Posterior vena cava (tissue), 2 donors: ENCODE data around the gene C1orf35. TPM values are rescaled to one million over a fixed set of nuclear protein-coding genes. Genes with fewer than 3 reads are reported as not detected.
A peak's percentile ranks its signal among the peaks of the same experiment; 100 is the strongest.

Experiments used
- DNase-seq: peaks from one replicate; pipeline ENCODE4 v3.0.0-alpha.2; 2020; ENCODE audit warnings: low spot score
- intact Hi-C, 2 donors: fragments of 100-400 bp; cut with DNase I; formaldehyde crosslinking; loops; one replicate each; pipeline versions ENCODE4 v1.14.1 to v1.14.2; 2022 to 2023
- long read RNA-seq, 2 donors: library from polyadenylated mRNA; unstranded; transcript quantifications; one replicate each; pipeline ENCODE4 v2.0.0, GENCODE V29; 2020 to 2021
- total RNA-seq, 2 donors: library from RNA; stranded (reverse); fragmentation: NEBNext Ultra II Directional; extraction: Animal tissue kit (Norgen Biotek cat#: 25700); gene quantifications; one replicate each; pipeline ENCODE4 v1.2.1, GENCODE V29; 2021
- donor health status: DM: yes; HTN: yes; CAD: no.
- donor health status: DM: yes; HTN: yes; CAD: no.

Gene C1orf35
- total RNA-seq: 1 to 10 TPM; 7.8 to 8.0 TPM
- long read RNA-seq, donor 1, partial matches to known transcripts: 2 of 9 reads
- long read RNA-seq, donor 1, other reads (novel, unspliced or antisense): 3 of 9 reads
- long read RNA-seq, donor 2, transcript C1orf35-201 (8 exons, 1,427 nt): major isoform, 6 of 22 reads
- long read RNA-seq, donor 2, partial matches to known transcripts: 12 of 22 reads
- long read RNA-seq, donor 2, other reads (novel, unspliced or antisense): 4 of 22 reads

GRCh38 chr1:228102791-228103620, at the start of gene C1orf35:
C1orf35 (minus strand) TSS chr1:228103325; CDS start chr1:228103227, 98 bp downstream.
- intact Hi-C loops: no loop called here

DNA sequence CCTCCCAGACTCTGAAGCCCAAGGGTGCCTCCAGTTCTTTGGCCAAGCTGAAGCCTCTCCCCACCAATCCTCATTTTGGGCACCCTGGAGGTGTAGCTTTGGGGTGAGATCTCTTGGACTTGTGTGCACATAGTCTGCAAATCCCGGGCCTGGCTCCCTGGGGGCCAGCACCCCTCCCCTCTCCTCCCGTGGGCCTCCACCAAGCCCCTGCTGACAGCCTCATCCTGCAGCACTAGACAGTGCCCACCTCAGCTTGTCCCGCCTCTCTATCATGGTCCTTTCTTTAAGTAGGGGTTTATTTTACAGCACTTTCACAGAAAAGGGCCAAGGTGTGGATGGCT, 49.8 kb upstream of the C1orf35 start:
- intact Hi-C loops: no loop called here
- DNase-seq: peak; percentile 42

More at GRCh38 chr1:228102791-228103620, at the start of gene C1orf35:
- DNase-seq: peak; percentile 98

DNA sequence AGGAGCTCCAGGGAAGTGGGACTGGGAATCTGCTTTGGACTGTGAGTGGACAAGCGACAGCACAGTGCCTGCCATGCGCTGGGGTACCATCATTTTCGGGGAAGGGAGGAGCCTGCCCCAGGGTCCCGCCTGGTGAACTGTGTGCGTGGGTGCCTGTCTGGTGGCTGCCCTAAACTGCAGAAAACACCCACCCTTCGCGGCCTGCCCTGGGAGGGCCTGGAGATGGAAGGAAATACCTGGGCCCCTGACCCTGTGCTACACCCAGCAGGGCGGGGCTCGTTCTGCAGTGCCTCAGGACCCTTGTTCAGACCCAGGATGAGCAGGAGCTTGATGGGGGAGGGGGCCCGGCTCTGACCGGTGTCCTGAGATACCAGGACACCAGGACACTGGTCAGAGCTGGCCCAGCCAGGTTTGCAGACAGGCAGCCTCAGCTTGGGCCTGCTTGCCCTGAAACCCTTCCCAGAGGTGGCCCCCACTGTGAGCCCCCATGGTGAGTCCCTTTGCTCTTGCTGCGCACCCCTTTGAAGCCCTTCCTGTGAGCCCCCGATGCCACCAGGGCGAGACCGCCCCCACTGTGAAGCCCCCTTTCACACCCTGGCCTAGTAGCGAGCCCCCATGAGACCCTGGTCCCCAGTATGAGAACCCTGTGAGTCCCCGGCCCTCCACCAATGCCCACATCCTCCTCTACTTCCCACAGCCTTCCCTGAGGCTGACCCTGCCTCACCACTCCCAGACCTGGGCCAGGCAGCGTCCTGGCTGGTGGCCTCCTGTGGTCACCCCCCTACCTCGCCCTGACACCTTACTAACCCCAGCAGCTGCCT, 49.2 kb upstream of the C1orf35 start:
- DNase-seq: peak; percentile 64
- intact Hi-C loops: no loop called here

DNA sequence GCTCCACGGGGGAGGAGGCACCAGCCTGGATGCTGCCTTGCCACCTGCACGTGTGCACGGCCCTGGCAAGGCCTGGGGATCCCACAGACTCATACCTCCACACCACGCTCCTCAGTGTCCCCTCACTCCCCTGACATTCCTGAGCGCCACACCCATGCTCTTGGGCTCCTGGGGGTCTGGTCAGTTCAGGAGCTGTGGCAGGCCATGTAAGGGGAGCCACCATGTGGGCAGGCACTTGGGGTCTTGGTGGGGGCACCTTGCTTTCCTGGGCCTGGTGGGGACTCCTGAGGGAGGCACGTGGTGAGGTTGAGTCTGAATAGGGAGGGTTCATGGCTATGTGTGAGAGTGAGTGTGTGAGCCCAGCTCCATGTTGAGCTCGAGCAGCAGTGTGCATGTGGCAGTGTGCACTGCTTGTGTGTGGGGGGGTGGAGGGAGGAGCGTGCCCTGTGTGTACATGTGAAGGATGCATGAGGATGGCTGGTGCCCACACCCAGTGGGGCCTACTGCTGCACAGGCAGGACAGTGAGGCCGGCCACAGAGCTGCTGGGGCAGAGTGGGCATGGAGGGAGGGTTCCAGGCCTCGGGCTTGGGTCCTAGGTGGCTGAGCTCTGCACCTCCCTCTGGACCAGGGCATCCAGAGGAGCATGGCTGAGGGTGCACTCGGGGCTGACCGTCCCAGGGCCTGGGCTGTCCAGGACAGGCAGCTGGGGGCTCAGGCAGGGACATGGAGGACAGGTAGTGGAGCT, 48.2 kb upstream of the C1orf35 start:
- peak; percentile 78 for DNase-seq
- intact Hi-C loops: no loop called here

DNA sequence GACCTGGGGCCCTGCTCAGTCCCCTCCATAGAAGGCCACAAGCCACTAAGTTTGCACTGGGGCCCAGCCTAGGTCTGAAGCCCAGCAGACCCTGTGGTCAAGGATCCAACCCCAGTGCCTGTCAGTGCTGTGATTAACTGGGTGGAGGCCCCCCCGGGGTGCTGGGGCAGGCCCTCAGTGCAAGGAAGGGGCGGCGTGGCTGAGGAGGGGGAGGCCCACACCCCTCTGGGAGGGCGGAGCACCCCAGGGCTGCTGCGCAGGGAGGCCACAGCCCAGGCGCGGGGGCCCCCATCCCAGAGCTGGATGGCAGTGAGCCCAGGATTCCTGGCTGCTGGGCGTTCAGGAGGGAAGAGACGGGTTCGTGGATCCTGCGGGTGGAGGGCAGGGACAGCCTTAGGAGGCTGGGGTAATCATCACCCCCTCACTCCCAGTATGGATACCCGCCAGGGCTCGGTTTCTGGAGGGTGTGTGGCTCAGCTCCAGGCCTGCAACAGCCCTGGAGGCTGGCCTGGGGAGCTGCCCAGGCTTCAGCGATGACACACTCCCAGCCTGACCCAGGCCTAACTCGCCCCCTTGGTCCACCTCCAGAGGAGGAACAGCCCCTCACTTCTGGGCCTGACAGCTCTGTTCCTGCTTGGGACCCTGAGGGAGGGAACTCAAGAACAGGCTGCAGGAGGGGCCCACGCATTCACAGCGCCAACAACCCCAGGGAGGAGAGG, 47.5 kb upstream of the C1orf35 start:
- DNase-seq: peak; percentile 90
- intact Hi-C loops: no loop called here

GRCh38 chr1:228150120-228150460, 47.0 kb upstream of the C1orf35 start:
- DNase-seq: peak; percentile 66
- intact Hi-C loops: no loop called here

GRCh38 chr1:228149406-228150119, 46.4 kb upstream of the C1orf35 start, which contains the start of gene GJC2:
GJC2 (plus strand) TSS chr1:228149930; CDS start chr1:228157759, 7,829 bp downstream.
- peak; percentile 72 for DNase-seq
- intact Hi-C loops: no loop called here

DNA sequence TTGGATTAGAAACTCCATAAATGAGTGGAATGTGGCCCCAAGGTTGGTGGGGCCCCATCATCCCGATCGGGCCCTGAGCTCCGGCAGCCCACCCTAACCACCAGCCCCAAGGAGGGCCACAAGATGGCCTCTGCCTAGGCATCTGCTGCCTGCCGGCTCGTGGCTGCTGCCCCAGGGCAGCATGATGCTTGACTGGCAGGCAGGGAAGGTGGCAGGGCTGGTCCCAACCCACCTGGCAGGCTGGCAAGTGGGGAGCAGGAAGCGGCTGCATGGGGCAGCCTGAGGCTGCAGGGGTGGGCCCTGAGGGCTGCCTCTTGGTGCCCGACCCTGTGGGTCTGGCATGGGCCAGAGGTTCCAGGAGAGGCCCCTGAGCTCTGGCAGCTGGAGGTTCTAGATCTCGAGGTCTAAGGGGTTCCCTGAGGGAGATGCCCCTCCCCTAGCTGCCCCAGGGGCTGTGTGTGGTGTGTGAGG, 45.8 kb upstream of the C1orf35 start:
- intact Hi-C loops: no loop called here
- DNase-seq: peak; percentile 71

DNA sequence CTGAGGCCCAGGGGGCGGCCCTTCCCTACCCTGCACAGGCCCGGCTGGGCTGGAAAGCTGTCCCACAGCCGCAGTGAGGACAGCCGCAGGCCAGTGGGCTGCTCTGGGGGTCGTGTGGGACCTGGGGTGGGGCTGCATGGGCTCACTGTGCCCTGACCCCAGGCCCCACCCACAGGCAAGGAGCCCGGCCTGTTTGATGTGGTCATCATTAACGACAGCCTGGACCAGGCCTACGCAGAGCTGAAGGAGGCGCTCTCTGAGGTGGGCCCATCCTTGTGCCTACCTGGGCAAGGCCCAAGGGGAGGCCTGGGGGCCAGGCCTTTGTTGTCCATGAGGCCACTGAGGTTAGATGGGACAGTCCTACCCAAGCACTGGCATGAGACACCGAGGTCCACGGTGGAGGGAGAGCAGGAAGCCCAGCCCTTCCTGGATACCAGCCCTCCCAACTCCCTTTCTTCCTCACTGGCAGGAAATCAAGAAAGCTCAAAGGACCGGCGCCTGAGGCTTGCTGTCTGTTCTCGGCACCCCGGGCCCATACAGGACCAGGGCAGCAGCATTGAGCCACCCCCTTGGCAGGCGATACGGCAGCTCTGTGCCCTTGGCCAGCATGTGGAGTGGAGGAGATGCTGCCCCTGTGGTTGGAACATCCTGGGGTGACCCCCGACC, 45.2 kb upstream of the C1orf35 start:
- peak; percentile 73 for DNase-seq
- intact Hi-C loops: no loop called here

DNA sequence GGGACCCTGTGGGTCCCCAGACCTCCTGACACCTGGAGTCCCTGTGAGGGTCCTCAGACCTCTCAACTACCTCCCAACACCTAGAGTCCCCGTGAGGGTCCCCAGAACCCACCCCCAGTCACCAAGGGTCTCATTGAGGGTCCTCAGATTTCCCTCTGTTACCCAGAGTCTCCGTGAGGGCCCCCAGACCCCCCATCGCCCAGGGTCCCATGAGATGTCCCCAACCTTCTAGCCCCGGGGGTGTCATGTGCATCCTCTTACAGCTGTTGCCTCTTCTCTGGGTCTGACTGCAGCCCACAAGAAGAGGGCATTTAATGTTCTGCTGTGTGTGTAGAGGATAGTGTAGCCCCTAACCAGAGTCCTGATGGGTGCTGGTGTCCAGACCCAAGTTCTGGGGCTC, 44.6 kb upstream of the C1orf35 start:
- intact Hi-C loops: no loop called here
- no peak for DNase-seq

GRCh38 chr1:228147151-228147693, 44.1 kb upstream of the C1orf35 start:
- intact Hi-C loops: no loop called here
- DNase-seq: no peak

GRCh38 chr1:228146417-228147150, 43.5 kb upstream of the C1orf35 start:
- intact Hi-C loops: no loop called here
- peak; percentile 80 for DNase-seq

DNA sequence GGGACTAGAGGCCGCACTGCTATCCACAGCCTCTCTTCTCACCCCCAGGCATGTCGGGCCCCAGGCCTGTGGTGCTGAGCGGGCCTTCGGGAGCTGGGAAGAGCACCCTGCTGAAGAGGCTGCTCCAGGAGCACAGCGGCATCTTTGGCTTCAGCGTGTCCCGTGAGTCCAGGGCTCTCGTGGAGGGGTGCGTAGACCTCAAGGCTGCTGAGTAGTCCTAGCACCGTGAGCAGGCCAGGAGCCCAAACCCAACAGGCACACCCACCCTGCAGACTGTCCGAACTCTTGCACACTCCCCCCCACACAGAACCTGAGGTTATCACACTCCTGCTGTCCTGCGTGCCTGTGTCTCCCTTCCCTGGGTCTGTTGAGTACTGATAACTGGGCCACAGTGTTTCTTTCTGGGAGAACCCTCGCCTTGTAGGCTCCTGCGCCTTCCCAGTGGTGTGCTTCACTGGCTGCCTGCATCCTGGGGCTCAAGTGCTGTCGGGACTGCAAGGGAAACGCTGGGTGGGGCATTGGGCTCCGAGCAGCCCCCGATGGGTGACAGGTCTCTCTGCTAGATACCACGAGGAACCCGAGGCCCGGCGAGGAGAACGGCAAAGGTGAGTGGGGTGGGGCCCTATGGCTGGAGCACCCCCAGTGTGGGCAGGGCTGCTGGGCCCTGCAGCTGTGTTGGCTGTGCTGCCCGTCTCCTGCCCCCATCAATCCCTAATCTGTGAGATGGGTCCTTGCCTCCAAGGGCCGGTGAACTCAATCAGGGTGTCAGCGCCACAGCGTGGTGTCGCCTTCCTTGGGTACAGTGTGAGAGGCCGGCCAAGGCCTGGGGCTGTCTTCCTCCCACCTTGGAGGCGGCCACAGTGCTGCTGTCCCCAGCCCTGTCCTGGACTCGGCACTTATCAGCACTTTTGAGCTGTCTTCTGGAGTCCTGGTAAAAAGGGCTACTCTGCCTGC, 42.6 kb upstream of the C1orf35 start:
- peak; percentile 67 for DNase-seq

DNA sequence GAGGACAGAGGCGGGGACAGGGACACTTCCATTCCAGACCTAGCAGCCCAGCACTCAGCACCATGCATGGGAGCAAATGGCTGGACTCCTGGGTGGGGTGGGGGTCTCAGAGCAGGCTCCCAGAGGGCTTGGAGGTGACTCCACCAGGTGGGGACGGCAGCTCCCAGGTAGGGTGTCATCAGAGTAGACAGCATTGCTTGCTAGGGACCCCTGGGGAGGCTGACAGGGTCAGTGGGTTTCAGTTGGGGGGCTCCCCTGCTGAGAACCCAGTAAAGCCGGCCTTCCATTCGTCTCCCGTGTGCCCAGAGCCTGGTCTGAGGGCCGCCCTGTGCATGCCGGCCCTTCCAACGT, 41.8 kb upstream of the C1orf35 start:
- intact Hi-C loops: no loop called here
- DNase-seq: no peak

More for the DNA sequence above, 42.6 kb upstream of the C1orf35 start:
- intact Hi-C loops: no loop called here

DNA sequence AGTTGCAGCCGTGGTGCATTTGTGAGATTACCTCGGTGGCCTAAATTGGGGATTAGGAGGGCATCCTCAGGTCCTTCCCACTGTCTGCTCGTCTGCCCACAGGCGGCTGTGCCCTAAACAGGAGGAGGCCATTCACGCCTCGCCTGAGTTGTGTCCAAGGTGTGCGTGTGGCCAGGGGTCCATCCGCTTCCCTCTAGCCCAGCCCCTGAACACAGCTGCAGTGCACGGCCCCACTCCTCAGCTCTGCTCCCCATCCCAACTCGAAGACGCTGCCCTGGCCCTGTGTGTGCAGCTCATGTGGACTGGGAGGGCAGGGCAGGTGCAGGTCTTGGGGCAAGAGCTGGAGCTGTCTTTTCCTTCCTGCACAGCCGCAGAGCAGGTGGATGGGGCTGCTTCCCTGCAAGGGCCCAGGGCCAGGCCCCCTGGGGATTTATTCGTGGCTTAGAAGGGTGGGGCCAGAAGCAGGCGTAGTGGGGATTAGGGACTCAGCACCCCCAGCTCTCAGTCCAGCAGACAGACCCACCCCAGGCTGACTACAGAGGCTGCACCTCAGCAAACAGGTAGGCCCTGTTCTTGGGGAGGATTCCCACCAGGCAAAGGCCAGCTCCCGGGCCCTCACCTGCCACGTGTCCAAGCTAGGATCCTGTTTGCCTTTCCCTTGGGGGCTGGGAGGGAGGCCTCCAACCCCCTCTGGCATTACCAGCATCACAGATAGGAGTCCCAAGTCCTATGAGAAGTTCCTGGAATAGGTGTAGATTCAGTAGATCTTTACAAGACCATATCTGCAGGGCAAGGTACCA, 41.3 kb upstream of the C1orf35 start:
- intact Hi-C loops: no loop called here
- DNase-seq: peak; percentile 68
